Renal cortex interstitium (tissue), 11 donors: ENCODE data around the gene ARHGEF16. TPM values are rescaled to one million over a fixed set of nuclear protein-coding genes. Genes with fewer than 3 reads are reported as not detected.

Source experiments
- DNase-seq, 11 donors: peaks; one replicate each; pipeline ENCODE4 v3.0.0-alpha.2; 2013; ENCODE audit warnings: low read depth in 9 of 11, low spot score in 4 of 11; ENCODE audit errors: extremely low read depth in 1 of 11
- polyA plus RNA-seq, 3 donors: library from polyadenylated mRNA; unstranded; fragments of 120-200 nt; gene quantifications; one replicate each; pipeline ENCODE4 v1.2.1, GENCODE V29; 2013; ENCODE audit not compliant: insufficient read length in 3 of 3

The ARHGEF16 gene
- polyA plus RNA-seq, 3 donors, result 15.8 to 28.0 (median 18.3) TPM

DNA sequence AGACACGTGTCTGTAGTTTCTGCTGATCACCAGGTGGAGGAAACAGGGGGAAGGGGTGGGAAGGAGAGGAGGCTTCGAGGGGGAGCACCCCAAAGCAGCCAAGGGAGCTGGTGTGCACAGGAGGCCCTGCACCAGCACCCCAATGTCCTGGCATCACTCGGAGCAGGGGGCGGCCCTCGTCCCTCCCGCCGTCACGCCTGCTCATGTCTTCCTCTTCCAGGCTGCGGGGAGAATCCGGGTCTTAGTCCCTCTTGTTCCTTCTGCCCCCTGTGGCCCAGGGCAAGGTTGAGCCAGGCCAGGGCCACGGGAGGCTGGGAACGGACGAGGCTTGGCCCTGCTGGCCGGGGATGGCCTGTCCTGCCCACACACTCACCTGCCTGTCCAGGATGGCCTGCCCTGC, 21.4 kb upstream of the ARHGEF16 start:
- DNase-seq, result no peak

DNA sequence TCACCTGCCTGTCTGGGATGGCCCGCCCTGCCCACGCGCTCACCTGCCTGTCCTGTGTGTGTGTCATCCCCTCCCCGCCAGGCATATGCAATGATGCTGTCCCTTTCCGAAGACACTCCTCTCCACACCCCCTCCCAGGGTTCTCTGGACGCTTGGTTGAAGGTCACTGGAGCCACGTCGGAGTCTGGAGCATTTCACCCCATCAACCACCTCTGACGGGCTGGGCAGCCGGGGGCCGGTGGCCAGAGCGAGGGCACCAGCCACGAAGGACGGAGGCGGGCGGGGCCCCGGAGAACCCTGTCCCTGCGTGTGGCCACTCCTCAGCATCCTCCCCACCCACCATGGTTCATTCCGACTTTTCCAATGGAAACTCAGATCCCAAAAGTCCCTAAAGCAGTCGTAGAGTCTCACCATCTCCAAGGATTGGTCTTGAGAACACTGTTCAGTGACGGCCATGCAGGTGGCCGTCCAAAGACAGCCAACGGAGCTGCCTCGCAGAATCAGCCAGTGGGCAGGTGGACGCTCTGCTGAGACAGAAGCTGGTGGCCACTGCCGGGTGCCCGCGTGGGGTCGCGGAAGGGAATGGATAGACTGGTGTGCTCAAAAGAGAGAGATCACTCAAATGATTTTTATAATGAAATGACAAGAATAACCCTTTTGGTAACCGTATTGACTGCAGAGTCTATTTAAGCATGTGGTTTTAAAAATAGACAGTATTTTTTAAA, 20.7 kb upstream of the ARHGEF16 start:
- DNase-seq, result no peak

GRCh38 chr1:3434406-3435110, 19.9 kb upstream of the ARHGEF16 start:
- no peak for DNase-seq

DNA sequence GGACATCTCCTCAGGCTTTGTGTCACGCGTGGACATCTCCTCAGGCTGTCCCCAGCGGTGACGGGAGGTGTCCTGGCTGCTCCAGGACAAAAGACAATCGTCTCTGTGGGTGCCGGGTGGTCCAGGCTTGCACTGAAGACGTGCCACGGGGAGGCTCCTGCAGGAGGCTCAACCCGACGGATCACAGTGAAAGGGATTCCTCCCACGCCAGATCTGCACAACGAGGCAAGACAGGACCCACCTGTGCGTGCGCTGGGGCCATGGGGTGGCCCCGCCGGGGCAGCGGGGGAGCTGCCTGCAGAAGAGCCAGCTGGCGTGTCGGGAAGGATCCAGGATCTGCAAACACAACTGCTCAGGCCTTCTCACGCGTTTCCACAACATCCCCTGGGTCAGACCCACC, 18.8 kb upstream of the ARHGEF16 start:
- DNase-seq, result no peak

GRCh38 chr1:3436451-3436850, 18.0 kb upstream of the ARHGEF16 start:
- DNase-seq, result no peak

DNA sequence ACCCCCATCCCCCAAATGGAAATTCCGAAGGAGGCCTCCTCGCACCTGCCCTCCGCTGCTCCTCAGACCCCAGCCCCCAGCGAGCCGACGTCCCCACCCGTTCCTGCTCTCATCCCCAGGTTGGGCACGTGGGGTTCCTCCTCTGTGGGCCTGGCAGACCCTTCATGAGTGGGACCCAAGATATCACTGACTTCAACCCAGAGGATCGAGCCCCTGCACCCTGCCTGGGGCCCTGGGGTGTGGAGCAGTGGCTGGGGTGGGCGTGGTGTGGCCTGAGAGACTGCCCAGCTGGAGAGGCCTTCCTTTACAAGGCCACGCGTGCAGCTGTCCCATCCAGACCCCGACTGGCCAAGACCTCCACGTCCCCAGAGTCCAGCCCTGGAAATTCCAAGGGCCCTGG, 17.6 kb upstream of the ARHGEF16 start:
- no peak for DNase-seq

DNA sequence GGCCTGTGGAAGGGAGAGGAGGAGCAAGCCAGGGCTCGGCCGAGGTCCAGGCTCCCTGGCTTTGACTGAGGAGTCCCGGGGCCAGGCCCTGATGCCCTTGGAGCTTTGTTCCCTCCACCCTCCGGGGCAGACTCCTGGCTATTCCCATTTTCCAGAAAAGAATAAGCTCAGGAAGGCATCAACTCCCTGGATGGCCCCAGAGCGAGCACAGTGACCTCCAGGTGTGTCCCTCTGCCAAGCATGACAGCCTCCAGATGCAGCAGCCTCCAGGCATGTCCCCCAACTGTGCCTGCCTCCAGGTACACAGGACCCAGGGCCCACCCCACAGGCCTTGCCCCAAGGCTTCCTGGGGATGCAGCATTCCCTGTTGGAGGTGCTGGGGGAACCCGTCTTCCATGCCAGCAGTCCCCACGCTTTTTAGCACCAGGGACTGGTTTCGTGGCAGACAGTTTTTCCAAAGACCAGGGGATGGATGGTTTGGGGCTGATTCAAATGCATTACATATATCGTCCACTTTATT, 15.7 kb upstream of the ARHGEF16 start:
- no peak for DNase-seq

- DNase-seq, result no peak
Observed at GRCh38 chr1:3439346-3440299, 14.8 kb upstream of the ARHGEF16 start.

- no peak for DNase-seq
Observed at GRCh38 chr1:3440300-3440681, 14.2 kb upstream of the ARHGEF16 start.

DNA sequence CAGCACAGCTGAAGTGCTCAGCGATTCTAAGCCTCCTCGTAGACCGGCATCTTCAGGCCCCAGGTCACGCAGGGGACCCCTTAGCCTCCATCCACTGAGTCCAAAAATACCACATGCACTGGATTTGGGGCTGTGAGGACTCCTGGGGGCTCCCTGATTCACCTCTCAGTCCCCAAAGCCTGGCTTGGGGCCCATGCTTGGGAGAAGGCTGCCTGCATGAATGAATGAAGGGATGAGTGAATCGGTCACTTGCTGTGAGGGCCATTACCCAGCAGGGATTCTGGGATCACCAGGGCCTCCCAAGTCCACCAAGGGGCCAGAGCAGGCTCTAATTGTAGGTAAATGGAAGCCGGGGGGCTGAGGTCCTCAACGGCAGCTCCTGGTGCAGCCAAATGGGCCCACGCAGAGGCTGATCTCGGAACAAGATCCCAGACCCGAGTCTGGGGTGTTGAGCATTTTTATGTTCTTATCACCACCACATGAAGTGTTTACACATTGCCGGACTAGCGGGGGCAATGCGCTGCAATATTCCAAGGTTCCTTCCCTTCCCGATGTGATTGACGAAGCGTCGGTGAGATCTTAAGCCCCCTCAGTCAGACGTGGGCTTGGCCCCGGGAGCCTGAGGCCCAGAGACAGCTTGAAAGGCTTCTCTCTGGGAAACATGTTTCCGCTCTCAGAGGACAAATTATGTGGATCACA, 13.6 kb upstream of the ARHGEF16 start:
- DNase-seq, result no peak

- no peak for DNase-seq
Observed at GRCh38 chr1:3441410-3441847, 13.0 kb upstream of the ARHGEF16 start.

DNA sequence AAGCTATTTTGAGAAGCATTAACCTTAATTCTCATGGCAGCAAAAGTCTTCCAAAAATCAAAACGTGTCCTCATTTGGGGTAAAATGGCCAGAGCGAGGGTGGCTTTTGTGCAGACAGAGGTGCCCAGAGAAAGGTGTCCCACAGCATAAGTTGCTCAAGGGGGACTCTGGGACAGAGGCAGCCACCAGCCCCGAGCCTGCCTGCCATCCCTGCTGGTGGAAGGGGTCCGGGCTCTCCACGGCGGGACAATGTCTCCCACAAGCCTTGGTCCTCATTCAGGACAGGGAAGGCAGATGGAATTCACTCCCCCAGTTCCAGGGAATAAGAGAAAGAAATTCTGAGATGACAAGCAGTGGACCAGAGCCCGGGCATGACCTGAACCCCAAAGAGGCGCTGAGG, 12.6 kb upstream of the ARHGEF16 start:
- no peak for DNase-seq

GRCh38 chr1:3442331-3442730, 12.1 kb upstream of the ARHGEF16 start:
- no peak for DNase-seq

GRCh38 chr1:3442901-3443300, 11.6 kb upstream of the ARHGEF16 start:
- no peak for DNase-seq

DNA sequence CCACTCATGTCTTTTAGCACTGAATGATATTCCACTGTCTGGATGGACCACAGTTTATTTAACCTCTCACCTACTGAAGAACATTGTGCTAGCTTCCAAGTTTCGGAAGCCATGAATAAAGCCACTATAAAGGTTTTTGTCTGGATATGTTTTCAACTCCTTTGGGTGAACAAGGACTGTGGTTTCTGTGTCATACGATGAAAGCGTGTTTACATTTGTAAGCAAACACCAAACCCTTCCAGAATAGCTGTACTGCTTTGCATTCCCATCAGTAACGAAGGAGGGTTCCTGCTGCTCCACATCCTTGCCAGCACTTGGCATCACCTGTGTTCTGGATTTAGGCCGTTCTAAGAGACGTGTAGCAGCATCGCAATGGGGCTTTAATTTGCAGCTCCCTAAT, 10.7 kb upstream of the ARHGEF16 start:
- DNase-seq, result no peak

DNA sequence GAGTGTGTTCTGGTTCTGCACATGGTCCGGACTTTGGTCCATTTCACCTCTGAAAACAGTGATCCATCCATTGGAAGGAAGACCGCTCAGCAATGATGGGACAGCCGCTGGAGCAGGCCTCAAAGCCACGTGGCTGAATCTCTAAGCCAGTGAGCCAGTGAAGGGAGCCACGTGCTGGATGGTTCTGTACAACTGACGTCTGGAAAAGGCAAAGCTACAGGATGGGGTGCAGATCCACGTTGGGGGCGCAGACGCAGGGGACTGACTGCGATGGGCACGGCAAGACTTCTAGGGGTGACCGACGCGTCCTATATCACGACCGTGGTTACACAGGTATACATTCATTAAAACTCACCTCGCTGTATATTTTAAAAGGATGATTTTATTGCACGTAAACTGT, 10.2 kb upstream of the ARHGEF16 start:
- DNase-seq, result no peak

DNA sequence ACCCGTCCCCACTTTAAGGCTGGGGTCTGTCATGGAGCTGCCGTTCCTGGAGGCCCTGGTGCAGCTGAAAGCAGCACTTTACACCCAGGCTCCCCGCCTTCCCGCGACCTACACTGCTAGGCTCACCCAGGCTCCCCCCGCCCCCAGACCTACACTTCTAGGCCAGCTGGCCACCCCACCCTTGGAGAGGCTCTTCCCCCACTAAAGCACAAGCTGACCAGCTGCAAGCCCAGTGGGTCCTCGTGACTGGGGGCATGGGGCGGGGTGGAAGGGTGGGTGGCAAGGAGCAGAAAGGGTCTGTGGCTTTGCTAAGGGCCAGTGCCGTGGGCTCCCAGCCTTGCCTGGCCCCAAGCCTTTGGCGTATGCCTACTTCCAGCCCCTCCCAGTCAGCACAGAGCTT, 9.7 kb upstream of the ARHGEF16 start:
- no peak for DNase-seq

GRCh38 chr1:3450202-3450863, 4.1 kb upstream of the ARHGEF16 start:
- no peak for DNase-seq
